ENCODE results near the gene ELP4. TPM values are rescaled to one million over a fixed set of nuclear protein-coding genes. Genes with fewer than 3 reads are reported as not detected.

The ELP4 gene
- total RNA-seq, 1 donor from 2014 or later, result 25.6 TPM

GRCh38 chr11:31834237-31834636 is 324.7 kb downstream of the ELP4 start:
- Histone ChIP-seq H3K4me3 (ENCODE audit: low read length in 3 of 3) (no peak overlapping the region), H3K27me3 (ENCODE audit: control insufficient read depth in 3 of 3, insufficient read depth in 3 of 3, low read length in 3 of 3) (peaks cover 24 to 52% (median 44%) of the 10 kb centered on the region in 3 donors), H3K9ac (ENCODE audit: low read depth in 1 of 3, low read length in 3 of 3) (no peak overlapping the region)

More at GRCh38 chr11:31834237-31834636, 324.7 kb downstream of the ELP4 start:
- no peaks in the 10 kb centered on the region for H3K36me3 ChIP-seq (ENCODE audit: control insufficient read depth in 3 of 3, insufficient read depth in 3 of 3, low read length in 3 of 3)
- H3K4me1 ChIP-seq (ENCODE audit: control insufficient read depth in 3 of 3, insufficient read depth in 3 of 3, low read length in 3 of 3), result no peaks in the 10 kb centered on the region
- peaks cover 0 to 2% (median 0%) of the 10 kb centered on the region in 3 donors for H3K9me3 ChIP-seq (ENCODE audit: control insufficient read depth in 3 of 3, low read length in 3 of 3)
- H3K27ac ChIP-seq (ENCODE audit: low read depth, low read length), result no peak overlapping the region

Other genes with a start within 250 kb of the ELP4 start
- gene DCDC1, start 140.0 kb upstream of the ELP4 start, total RNA-seq, result not detected
- 11.5 TPM for gene DNAJC24, start 139.9 kb upstream of the ELP4 start, total RNA-seq
- gene IMMP1L, start 145 bp upstream of the ELP4 start, total RNA-seq, result 17.7 TPM